ENCODE measurements around the gene MGME1. TPM values are rescaled to one million over a fixed set of nuclear protein-coding genes. Genes with fewer than 3 reads are reported as not detected.
A peak's percentile ranks its signal among the peaks of the same experiment; 100 is the strongest.

The MGME1 gene
- total RNA-seq, 1 donor from 2014 or later: 20.3 TPM

DNA sequence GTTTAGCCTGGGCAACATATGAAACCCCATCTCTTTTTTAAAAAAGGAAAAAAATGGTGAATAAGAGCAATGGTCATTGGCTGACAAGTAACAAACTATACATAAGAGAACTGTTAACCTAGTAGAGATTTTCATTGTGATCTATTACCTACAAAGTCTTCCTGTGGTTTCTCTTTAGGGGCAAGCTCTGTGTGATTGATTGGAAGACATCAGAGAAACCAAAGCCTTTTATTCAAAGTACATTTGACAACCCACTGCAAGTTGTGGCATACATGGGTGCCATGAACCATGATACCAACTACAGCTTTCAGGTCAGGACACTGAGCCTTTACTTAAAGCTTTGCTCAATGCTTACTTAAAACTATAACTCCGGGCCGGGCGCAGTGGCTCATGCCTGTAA, 19.2 kb downstream of the MGME1 start:
- Mint-ChIP-seq H3K36me3 (ENCODE audit: insufficient read depth) (peaks cover 3% of the 10 kb centered on the region), H3K4me1 (ENCODE audit: low read depth) (peaks cover 3% of the 10 kb centered on the region), H3K4me3 (ENCODE audit: low read depth) (no peak overlapping the region), H3K9me3 (ENCODE audit: low read depth) (no peaks in the 10 kb centered on the region), H3K27me3 (no peaks in the 10 kb centered on the region), H3K27ac (no peak overlapping the region)
- no peak for TF ChIP-seq CTCF (IDR thresholded peaks at IDR 0.05; ENCODE audit: unreplicated experiment)
- no peak for DNase-seq (ENCODE audit: low spot score, unreplicated experiment)

GRCh38 chr20:17990278-17990972, 21.6 kb downstream of the MGME1 start:
- Mint-ChIP-seq H3K4me3 (ENCODE audit: low read depth) (no peak overlapping the region), H3K36me3 (ENCODE audit: insufficient read depth) (peaks cover 3% of the 10 kb centered on the region)
- no peak for TF ChIP-seq CTCF (IDR thresholded peaks at IDR 0.05; ENCODE audit: unreplicated experiment)

GRCh38 chr20:17992224-17992637, 23.4 kb downstream of the MGME1 start:
- no peak overlapping the region for H3K27ac Mint-ChIP-seq

More at GRCh38 chr20:17990278-17990972, 21.6 kb downstream of the MGME1 start:
- no peaks in the 10 kb centered on the region for H3K9me3 Mint-ChIP-seq (ENCODE audit: low read depth)
- no peak overlapping the region for H3K27ac Mint-ChIP-seq
- H3K27me3 Mint-ChIP-seq: no peaks in the 10 kb centered on the region
- DNase-seq (ENCODE audit: low spot score, unreplicated experiment): no peak
- H3K4me1 Mint-ChIP-seq (ENCODE audit: low read depth): peaks cover 2% of the 10 kb centered on the region

DNA sequence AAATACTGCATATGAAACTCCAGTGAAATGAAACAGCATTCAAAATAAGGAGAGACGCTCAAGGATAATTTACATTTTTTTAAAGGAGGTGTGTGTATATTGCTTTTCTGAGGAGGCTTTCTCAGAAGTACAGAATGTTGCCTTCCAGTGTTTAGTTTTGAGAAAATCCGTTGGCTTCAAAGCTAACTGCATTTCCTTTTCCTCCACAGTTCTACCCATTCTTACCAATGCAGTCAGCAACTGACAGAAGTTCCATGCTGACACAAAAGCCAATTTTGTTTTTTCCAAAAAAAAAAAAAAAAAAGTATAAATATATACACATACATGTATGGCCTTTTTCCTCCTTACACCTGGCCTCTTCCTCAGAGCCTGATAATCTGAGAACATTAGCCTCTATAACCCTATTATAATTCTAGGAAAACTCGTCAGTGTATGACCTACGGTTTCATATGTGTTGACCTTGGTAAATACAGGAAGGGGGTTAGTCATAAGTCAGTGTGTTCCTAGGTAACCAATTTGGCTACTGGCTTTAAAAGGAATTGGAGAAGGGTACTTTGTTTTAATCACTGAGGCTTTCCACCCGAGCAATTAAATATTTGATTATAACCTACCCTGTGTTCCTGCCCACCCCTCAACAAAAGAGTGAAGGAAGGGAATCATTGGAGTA, 24.2 kb downstream of the MGME1 start:
- H3K27me3 Mint-ChIP-seq: peaks cover 7% of the 10 kb centered on the region
- peaks cover 1% of the 10 kb centered on the region for H3K36me3 Mint-ChIP-seq (ENCODE audit: insufficient read depth)
- no peak for TF ChIP-seq CTCF (IDR thresholded peaks at IDR 0.05; ENCODE audit: unreplicated experiment)
- no peaks in the 10 kb centered on the region for H3K9me3 Mint-ChIP-seq (ENCODE audit: low read depth)
- H3K27ac Mint-ChIP-seq: peak overlapping the region; percentile 20
- peaks cover 4% of the 10 kb centered on the region for H3K4me1 Mint-ChIP-seq (ENCODE audit: low read depth)
- no peak for DNase-seq (ENCODE audit: low spot score, unreplicated experiment)
- H3K4me3 Mint-ChIP-seq (ENCODE audit: low read depth): no peak overlapping the region

More at GRCh38 chr20:17992224-17992637, 23.4 kb downstream of the MGME1 start:
- TF ChIP-seq CTCF (IDR thresholded peaks at IDR 0.05; ENCODE audit: unreplicated experiment): no peak
- Mint-ChIP-seq H3K4me3 (ENCODE audit: low read depth) (no peak overlapping the region), H3K27me3 (peaks cover 4% of the 10 kb centered on the region), H3K4me1 (ENCODE audit: low read depth) (peaks cover 4% of the 10 kb centered on the region), H3K36me3 (ENCODE audit: insufficient read depth) (peaks cover 3% of the 10 kb centered on the region), H3K9me3 (ENCODE audit: low read depth) (no peaks in the 10 kb centered on the region)
- DNase-seq (ENCODE audit: low spot score, unreplicated experiment): no peak

DNA sequence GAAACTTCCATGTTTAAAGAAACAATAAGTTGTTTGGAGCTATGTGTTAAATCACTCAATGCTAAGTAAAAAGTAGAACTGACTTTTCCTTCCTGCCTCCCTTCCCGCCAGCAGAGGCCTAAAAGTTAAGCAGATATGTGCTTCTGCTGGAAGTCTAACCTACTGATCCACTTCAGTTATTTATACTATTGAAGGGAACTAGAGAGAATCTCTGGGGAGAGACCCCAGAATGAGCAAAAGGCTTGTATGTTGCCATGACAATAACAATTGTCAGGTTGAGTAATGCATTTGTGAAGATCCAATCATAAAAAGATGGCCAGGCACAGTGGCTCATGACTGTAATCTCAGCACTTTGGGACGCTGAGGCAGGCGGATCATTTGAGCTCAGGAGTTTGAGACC, 24.7 kb downstream of the MGME1 start:
- DNase-seq (ENCODE audit: low spot score, unreplicated experiment): no peak
- Mint-ChIP-seq H3K27me3 (peaks cover 8% of the 10 kb centered on the region), H3K27ac (no peak overlapping the region), H3K9me3 (ENCODE audit: low read depth) (no peaks in the 10 kb centered on the region), H3K4me1 (ENCODE audit: low read depth) (peaks cover 4% of the 10 kb centered on the region), H3K4me3 (ENCODE audit: low read depth) (no peak overlapping the region), H3K36me3 (ENCODE audit: insufficient read depth) (peaks cover 1% of the 10 kb centered on the region)
- TF ChIP-seq CTCF (IDR thresholded peaks at IDR 0.05; ENCODE audit: unreplicated experiment): no peak

Data from progenitor cell of endocrine pancreas (in vitro differentiated cells).